Activated naive CD4-positive, alpha-beta T cell treated with anti-CD3 and anti-CD28 coated beads for 36 hours (primary cell): ENCODE results near the gene TDRD3. TPM values are rescaled to one million over a fixed set of nuclear protein-coding genes. Genes with fewer than 3 reads are reported as not detected.
"Not testable (repeated sequence)": the region's sequence is repeated elsewhere in the genome, so short reads cannot be mapped to it uniquely, and the experiment has no call there.

ENCODE experiments used
- CTCF ChIA-PET: fragments of 350-600 bp; sonication (Branson Sonifier 250); formaldehyde crosslinking; loops from one replicate; lab custom pipeline; 2021; ENCODE audit warnings: antibody characterized with exemption; lab: Charles Lee
- DNase-seq: peaks from one replicate; pipeline ENCODE4 v3.0.0-alpha.2; 2020
- H3K27ac Mint-ChIP-seq: one replicate; pipeline ENCODE4 v1.8.0; 2021; ENCODE audit warnings: mild to moderate bottlenecking, mixed read lengths
- H3K27me3 Mint-ChIP-seq: one replicate; pipeline ENCODE4 v1.8.0; 2021; ENCODE audit warnings: low read depth, mixed read lengths
- H3K36me3 Mint-ChIP-seq: one replicate; pipeline ENCODE4 v1.8.0; 2021; ENCODE audit warnings: low read depth, mixed read lengths
- H3K4me1 Mint-ChIP-seq: one replicate; pipeline ENCODE4 v1.8.0; 2021; ENCODE audit warnings: low read depth, mixed read lengths
- H3K4me3 Mint-ChIP-seq: one replicate; pipeline ENCODE4 v1.8.0; 2021; ENCODE audit warnings: mild to moderate bottlenecking, moderate library complexity, mixed read lengths
- H3K9me3 Mint-ChIP-seq: one replicate; pipeline ENCODE4 v1.8.0; 2021; ENCODE audit warnings: mixed read lengths
- intact Hi-C: fragments of 100-400 bp; cut with micrococcal nuclease; formaldehyde crosslinking; loops from one replicate; pipeline ENCODE4 v1.15.1; 2023
- total RNA-seq, 2 experiments: library from RNA; stranded (reverse); gene quantifications; one replicate each; pipeline ENCODE4 v1.2.3, GENCODE V29; 2021

TDRD3 gene
- total RNA-seq, 2 experiments from 2014 or later = 13.5 to 14.2 TPM

DNA sequence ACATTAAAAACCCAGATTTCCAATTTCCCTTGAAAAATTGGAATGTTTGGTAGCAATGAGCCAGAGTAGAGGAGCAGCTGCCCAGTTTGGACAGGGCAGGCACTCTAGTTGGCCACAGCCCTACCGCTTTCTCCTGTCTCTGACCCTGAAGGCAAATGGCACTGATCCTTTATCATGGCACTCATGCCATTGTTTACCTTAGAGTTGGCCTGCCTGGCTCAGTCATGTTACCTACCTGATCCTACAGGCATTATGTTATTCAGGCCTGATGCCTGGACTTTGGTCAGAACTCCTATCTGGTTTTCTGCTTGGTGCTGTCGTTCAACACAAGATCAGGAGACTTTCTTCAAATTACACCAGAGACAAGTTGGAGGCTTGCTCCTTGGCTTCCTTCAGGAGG is 24.9 kb upstream of the TDRD3 start:
- CTCF ChIA-PET = no interaction called here
- no peak overlapping the region for H3K27ac Mint-ChIP-seq
- intact Hi-C loops = no loop called here

DNA sequence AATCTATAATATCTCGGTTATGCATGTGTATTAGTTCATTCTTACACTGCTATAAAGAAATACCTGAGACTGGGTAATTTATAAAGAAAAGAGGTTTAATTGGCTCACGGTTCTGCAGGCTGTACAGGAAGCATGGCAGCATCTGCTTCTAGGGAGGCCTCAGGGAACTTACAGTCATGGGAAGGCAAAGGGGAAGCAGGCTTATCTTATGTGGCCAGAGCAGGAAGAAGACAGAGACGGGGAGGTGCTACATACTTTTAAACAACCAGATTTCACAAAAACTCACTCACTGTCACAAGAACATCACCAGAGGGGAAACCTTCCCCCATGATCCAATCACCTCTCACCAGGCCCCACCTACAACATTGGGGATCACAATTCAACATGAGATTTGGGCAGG is 17.7 kb upstream of the TDRD3 start:
- CTCF ChIA-PET = interaction anchor here (2.6 kb wide), 1 partner anchor 10 kb away, joined by 9 read pairs; no protein-coding TSS in a partner anchor
- H3K4me1 Mint-ChIP-seq, H3K36me3 Mint-ChIP-seq, H3K9me3 Mint-ChIP-seq, H3K4me3 Mint-ChIP-seq, H3K27ac Mint-ChIP-seq, DNase-seq, H3K27me3 Mint-ChIP-seq, intact Hi-C loops: not testable (repeated sequence)

More for the DNA sequence above, 24.9 kb upstream of the TDRD3 start:
- Mint-ChIP-seq H3K9me3 (peaks cover 4% of the 10 kb centered on the region), H3K4me1 (no peaks in the 10 kb centered on the region), H3K27me3 (no peaks in the 10 kb centered on the region), H3K4me3 (no peak overlapping the region), H3K36me3 (no peaks in the 10 kb centered on the region)
- no peak for DNase-seq

DNA sequence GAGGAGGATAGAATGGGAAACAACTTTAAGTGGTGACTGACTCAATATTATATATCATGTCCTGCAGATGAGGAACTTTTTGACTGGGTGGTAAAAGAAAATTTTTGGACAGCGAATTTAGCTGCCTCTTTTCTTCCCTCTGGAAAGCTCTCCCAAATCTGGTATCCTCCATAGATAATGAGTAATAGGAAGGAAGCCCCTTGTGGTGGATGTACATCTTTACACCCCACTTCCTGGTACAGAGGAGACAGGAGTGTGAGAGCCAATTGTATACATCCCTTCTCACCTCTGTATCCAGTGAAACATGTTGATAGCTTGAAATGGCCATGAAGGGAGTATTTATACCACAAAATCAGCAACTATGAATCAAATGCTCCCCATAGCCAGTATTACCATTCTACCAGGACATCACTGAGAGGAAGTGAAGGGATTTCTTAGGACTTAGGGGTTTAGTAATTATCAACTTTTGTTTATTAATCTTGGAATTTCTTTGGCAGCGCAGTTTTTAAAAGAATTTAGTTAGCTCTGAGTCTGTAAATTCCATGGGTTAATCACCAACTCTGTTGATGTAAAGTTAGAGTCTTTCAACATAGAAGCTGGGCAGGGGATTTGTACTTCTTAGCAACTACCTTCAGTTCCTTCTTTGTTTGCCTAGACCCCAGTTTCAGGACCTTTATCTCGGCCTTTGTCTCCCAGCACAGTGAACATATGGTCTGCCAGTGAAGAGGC is 17.0 kb upstream of the TDRD3 start:
- CTCF ChIA-PET = interaction anchor here (0.7 to 2.6 kb wide), 2 partner anchors 11 to 20 kb away, joined by 3 to 9 read pairs; no protein-coding TSS in a partner anchor
- H3K4me3 Mint-ChIP-seq = no peak overlapping the region
- intact Hi-C loops = no loop called here
- peaks cover 1% of the 10 kb centered on the region for H3K9me3 Mint-ChIP-seq
- no peak for DNase-seq
- peaks cover 4% of the 10 kb centered on the region for H3K27me3 Mint-ChIP-seq
- H3K27ac Mint-ChIP-seq = no peak overlapping the region
- H3K36me3 Mint-ChIP-seq = no peaks in the 10 kb centered on the region
- H3K4me1 Mint-ChIP-seq = no peaks in the 10 kb centered on the region

DNA sequence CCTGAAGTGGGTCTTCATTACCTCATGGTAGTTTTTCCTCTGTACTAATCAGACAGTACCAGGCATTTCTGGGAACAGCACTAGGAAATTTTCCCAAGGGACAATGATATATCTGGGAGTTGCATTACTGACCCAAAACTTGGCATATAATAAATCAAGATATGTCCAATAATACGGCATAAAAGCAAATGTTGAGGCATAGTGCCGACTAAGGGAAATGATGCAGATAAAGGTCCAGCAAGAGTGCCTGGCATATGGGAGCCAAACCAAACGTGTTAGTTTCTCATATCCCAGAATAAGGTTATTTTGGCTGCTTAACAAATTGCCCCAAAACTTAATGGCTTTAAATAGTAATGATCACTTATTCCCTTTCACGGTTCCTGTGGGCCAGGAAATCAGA is 12.1 kb upstream of the TDRD3 start:
- intact Hi-C loops = no loop called here
- H3K4me1 Mint-ChIP-seq = no peaks in the 10 kb centered on the region
- DNase-seq = no peak
- H3K27ac Mint-ChIP-seq = no peak overlapping the region
- H3K9me3 Mint-ChIP-seq = no peaks in the 10 kb centered on the region
- H3K27me3 Mint-ChIP-seq = peaks cover 8% of the 10 kb centered on the region
- H3K36me3 Mint-ChIP-seq = no peaks in the 10 kb centered on the region
- CTCF ChIA-PET = no interaction called here
- no peak overlapping the region for H3K4me3 Mint-ChIP-seq

DNA sequence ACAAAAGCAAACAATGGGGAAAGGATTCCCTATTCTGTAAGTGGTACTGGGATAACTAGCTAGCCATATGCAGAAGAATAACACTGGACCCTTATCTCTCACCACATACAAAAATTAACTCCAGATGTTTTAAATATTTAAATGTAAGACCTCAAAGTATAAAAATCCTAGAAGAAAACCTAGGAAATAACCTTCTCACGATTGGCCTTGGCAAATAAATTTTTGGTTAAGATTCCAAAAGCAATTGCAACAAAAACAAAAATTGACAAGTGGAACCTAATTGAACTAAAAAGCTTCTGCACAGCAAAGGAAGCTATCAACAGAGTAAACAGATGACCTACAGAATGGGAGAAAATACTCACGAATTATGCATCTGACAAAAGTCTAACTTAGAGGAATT is 10.8 kb upstream of the TDRD3 start:
- Mint-ChIP-seq H3K4me1 (no peaks in the 10 kb centered on the region), H3K27me3 (peaks cover 8% of the 10 kb centered on the region), H3K36me3 (no peaks in the 10 kb centered on the region), H3K9me3 (no peaks in the 10 kb centered on the region), H3K27ac (no peak overlapping the region), H3K4me3 (no peak overlapping the region)
- CTCF ChIA-PET = interaction anchor here (0.7 kb wide), 1 partner anchor 1242 kb away, joined by 3 read pairs; no protein-coding TSS in a partner anchor
- intact Hi-C loops = no loop called here
- DNase-seq = no peak

DNA sequence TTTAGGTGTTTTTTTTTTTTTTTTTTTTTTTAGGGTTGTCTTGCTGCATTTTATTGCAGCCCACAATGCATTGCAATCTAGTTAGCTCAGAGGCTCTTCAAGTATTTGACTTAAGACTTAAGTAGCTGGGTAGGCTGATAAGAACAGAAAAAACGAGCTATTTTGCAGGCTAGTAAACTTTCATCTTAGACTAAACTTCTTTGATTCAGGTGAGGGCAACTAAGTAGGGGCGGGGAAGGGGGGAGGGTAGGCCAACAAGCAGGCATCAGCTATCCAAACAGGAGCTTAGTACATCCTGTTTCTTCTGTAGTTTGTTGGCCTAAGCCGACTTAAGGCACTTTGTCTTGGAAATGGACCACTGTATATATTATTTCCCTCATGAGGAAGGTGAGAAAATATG is 4.9 kb upstream of the TDRD3 start:
- no peaks in the 10 kb centered on the region for H3K4me1 Mint-ChIP-seq
- H3K4me3 Mint-ChIP-seq = no peak overlapping the region
- H3K27me3 Mint-ChIP-seq = no peaks in the 10 kb centered on the region
- intact Hi-C loops = no loop called here
- no peak overlapping the region for H3K27ac Mint-ChIP-seq
- CTCF ChIA-PET = no interaction called here
- H3K36me3 Mint-ChIP-seq = no peaks in the 10 kb centered on the region
- no peaks in the 10 kb centered on the region for H3K9me3 Mint-ChIP-seq
- DNase-seq = no peak

DNA sequence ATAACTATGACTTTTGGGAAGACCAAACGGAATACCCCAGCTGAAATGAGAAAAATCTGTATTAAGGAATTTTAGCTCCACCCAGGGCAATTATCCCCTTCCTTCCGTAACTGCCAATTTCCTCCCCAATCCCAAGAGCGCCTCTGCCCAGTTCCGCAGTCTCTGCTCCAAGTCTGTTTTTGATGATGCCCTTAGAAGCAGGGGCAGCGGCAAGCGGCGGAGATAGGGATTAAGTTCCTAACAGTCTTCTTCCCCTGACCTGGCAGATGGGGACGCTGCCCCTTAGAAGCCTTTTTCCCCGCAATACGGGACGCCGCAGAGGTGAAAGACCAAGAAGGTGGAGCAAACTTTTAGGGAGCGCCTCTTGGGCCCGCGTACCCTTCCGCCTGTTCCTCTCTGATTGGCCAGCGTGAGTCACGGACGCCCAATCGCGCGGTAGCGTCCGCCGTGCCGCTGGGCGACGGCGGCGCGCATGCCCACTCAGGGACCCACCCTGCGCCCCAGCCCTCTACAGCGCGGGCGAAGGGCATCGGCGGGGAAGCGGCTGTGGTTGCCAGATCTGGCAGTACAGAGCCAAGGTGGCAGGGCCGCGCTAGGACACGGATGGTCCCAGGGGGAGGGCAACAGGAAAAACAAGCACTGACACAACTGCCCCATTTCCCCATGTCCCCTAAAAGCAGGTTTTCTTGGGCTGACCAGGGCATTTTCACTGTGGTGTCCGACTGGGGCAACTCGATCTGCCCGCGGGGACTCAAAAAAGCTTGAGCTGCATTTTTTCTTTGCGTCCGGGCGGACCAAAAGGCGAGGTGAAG is 843 bp upstream of the TDRD3 start:
- intact Hi-C loops = loop anchor here (1.0 to 2.0 kb wide), 5 partner anchors 21 to 233 kb away; partner anchors contain the start of gene DIAPH3
- CTCF ChIA-PET = interaction anchor here (0.6 to 2.9 kb wide), 5 partner anchors 11 to 1324 kb away, joined by 3 to 9 read pairs (median 3); no protein-coding TSS in a partner anchor
- peak overlapping the region; percentile 92 for H3K4me3 Mint-ChIP-seq
- H3K27ac Mint-ChIP-seq = peak overlapping the region; percentile 97
- DNase-seq = peak; percentile 89
- H3K4me1 Mint-ChIP-seq = peaks cover 21% of the 10 kb centered on the region
- peaks cover 1% of the 10 kb centered on the region for H3K36me3 Mint-ChIP-seq
- no peaks in the 10 kb centered on the region for H3K27me3 Mint-ChIP-seq
- no peaks in the 10 kb centered on the region for H3K9me3 Mint-ChIP-seq

DNA sequence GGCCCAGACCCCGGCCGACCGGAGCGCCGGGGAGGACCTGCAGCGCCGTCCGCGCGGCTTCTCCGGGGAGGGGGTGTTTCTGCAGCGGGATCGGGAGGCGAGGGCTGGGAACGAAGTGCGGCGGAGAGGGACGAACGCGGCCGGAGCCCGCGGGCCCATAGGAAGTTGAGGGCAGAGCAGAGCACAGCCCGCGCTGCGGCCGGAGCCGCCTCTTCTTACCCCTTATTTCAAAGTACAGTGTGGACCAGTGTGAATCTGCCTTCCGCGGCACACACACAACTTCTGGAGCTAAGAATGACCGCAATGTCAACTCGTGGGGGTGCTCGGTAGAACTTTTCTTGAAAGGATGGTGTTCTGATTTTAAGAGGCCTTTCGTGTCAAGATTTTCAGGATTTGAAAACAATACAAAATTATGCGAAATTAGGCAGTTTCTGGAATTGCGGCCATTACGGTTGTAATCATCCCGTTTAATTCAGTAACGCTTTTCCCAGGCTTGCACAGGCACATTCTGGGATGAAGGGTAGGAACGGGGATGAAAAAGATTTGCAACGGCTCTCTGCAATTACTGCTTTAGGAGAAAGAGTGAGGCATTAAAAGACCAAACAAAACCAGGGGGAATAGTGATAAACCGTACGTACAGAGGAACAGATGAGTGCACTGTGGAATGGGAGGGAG is 821 bp downstream of the TDRD3 start:
- Mint-ChIP-seq H3K27me3 (no peaks in the 10 kb centered on the region), H3K4me1 (peaks cover 29% of the 10 kb centered on the region), H3K4me3 (peak overlapping the region; percentile 82), H3K9me3 (no peaks in the 10 kb centered on the region), H3K27ac (peak overlapping the region; percentile 93), H3K36me3 (peaks cover 1% of the 10 kb centered on the region)
- intact Hi-C loops = loop anchor here (2.0 kb wide), 2 partner anchors 63 to 131 kb away; no protein-coding TSS in a partner anchor
- DNase-seq = peak; percentile 49
- CTCF ChIA-PET = interaction anchor here (1.2 to 2.9 kb wide), 2 partner anchors 9 to 33 kb away, joined by 4 to 9 read pairs; no protein-coding TSS in a partner anchor

DNA sequence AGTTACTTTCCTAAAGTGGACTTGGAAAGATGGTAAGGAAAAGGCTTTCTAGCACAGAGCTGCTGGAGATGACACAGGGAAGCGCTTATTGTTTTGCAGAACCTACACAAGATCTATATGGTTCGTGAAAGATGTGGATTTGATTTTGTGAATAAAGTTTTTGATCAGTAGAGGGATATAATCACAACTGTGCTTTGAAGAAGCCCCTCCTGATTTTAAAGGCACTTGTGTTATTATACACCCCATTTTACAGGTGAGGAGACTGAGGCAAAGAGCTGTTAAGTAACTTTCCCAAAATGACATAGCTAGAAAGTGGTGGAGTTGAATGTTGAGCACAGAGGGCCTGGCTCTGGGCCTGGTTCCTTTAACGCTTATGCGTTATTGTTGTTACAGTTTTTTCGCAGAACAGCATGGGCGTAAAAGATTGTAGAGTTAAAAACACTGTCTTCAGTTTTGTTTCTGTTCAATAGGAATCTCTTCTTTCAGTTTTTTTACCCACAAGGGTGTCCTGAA is 1.4 kb downstream of the TDRD3 start:
- peaks cover 29% of the 10 kb centered on the region for H3K4me1 Mint-ChIP-seq
- peak overlapping the region; percentile 93 for H3K27ac Mint-ChIP-seq
- no peaks in the 10 kb centered on the region for H3K9me3 Mint-ChIP-seq
- no peaks in the 10 kb centered on the region for H3K27me3 Mint-ChIP-seq
- intact Hi-C loops = no loop called here
- peaks cover 1% of the 10 kb centered on the region for H3K36me3 Mint-ChIP-seq
- peak overlapping the region; percentile 82 for H3K4me3 Mint-ChIP-seq
- CTCF ChIA-PET = interaction anchor here (0.5 to 2.9 kb wide), 3 partner anchors 8 to 81 kb away, joined by 3 to 9 read pairs (median 4); no protein-coding TSS in a partner anchor
- no peak for DNase-seq

DNA sequence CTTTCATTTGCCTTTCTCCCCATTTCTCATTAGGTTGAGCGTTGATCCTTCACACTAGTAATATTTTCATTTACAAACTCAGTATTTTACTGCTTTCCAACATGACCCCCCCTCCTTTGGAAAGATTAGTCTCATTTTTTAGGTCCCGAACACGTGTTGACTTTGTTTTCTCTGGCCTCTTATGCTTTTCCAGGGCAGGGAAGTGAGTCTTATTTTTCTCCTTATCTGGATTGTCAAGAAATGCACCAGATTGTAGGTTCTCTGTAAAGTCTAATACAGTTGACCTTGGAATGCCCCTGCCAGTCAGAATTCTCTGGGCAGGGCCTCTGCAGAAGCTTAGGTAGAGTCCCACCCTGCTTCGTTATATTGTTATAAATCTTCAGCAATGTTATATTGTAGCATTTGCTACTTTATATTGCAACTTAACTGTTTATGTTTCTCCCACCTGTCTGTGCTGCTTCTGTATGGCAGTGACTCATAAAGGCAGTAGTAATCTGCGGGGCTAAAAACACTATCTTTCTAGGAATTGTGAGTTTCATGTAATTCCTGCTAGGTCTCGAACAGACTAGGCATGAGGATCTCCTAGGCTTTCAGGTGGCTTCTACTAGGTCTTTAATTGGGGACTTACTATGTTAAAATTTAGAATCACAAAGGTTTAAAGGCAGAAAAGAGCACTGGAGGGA is 2.0 kb downstream of the TDRD3 start:
- DNase-seq = peak; percentile 19
- CTCF ChIA-PET = interaction anchor here (0.5 to 2.9 kb wide), 4 partner anchors 8 to 82 kb away, joined by 3 to 9 read pairs (median 4); no protein-coding TSS in a partner anchor
- Mint-ChIP-seq H3K4me1 (peaks cover 29% of the 10 kb centered on the region), H3K36me3 (peaks cover 1% of the 10 kb centered on the region), H3K27me3 (no peaks in the 10 kb centered on the region), H3K4me3 (peak overlapping the region; percentile 82), H3K9me3 (no peaks in the 10 kb centered on the region), H3K27ac (no peak overlapping the region)
- intact Hi-C loops = no loop called here

DNA sequence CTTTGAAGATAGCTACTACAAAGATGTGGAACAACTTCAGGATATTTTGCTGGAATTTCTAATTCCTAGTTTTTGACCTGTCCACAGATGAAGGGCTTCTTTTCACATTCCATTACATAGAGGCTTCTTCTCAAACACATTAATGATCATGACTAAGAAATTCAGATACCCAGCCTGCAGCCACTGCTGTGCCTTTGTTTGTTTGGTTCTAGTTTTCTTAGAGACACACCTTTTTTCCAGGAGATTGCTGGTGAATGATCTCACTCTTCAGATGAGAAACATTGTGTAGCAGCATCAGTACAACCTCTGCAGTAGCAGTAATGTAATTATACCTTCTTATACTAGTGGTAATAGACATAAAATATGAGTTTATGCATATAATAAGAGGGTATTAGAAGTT is 5.0 kb downstream of the TDRD3 start:
- Mint-ChIP-seq H3K27me3 (no peaks in the 10 kb centered on the region), H3K36me3 (peaks cover 1% of the 10 kb centered on the region)

More for the DNA sequence above, 5.0 kb downstream of the TDRD3 start:
- H3K9me3 Mint-ChIP-seq = no peaks in the 10 kb centered on the region
- CTCF ChIA-PET = no interaction called here
- intact Hi-C loops = no loop called here
- no peak overlapping the region for H3K27ac Mint-ChIP-seq
- no peak for DNase-seq
- no peak overlapping the region for H3K4me3 Mint-ChIP-seq
- peaks cover 37% of the 10 kb centered on the region for H3K4me1 Mint-ChIP-seq
